ENCODE results near the gene GJD4.

GJD4 gene

DNA sequence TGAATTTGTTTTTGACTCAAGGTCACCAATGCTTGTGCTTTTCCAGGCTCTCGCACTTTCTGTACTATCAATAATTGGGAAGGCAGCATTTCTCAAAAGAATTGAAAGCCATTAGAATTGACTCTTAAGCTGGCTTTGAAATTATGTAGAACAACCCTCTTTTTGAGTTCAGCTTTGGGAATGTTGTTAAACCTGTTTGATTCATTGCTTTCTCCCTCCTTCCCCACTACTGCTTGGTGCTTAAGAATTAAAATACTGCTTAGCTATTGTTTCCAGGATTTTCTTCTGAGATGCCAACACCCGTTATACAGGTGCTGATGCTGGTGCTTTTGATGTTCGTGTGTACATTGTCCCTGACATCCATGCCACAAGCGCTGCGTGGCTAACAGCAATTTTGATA is 52.5 kb downstream of the GJD4 start (continued):
- TF ChIP-seq ZFP30 (CRISPR knock-in tag; IDR thresholded peaks at IDR 0.05): no peak
